Fibroblast of peridontal ligament (primary cell): ENCODE data around the gene SLC39A5.
"Not testable (repeated sequence)": the region's sequence is repeated elsewhere in the genome, so short reads cannot be mapped to it uniquely, and the experiment has no call there.

ENCODE experiments used
- DNase-seq: peaks from one replicate; pipeline ENCODE4 v3.0.0-alpha.2; 2010; ENCODE audit errors: extremely low read depth

Gene SLC39A5

GRCh38 chr12:56274299-56274698 is 44.4 kb downstream of the SLC39A5 start:
- DNase-seq: no peak

GRCh38 chr12:56278905-56279304 is 49.1 kb downstream of the SLC39A5 start:
- no peak for DNase-seq

- DNase-seq: no peak
Observed at GRCh38 chr12:56280849-56281248, 51.0 kb downstream of the SLC39A5 start.

- DNase-seq: no peak
Observed at GRCh38 chr12:56282030-56282429, 52.2 kb downstream of the SLC39A5 start.

GRCh38 chr12:56282579-56282978 is 52.7 kb downstream of the SLC39A5 start:
- no peak for DNase-seq

- DNase-seq: not testable (repeated sequence)
Observed at GRCh38 chr12:56284263-56284662, 54.4 kb downstream of the SLC39A5 start.

GRCh38 chr12:56286044-56286830 is 56.4 kb downstream of the SLC39A5 start:
- DNase-seq: peak; percentile 21
